HepG2 (cell line): ENCODE measurements around the gene DCAF7. TPM values are rescaled to one million over a fixed set of nuclear protein-coding genes. Genes with fewer than 3 reads are reported as not detected.

Source experiments
- EED ChIP-seq: sonication (generic); formaldehyde crosslinking; IDR thresholded peaks from 2 replicates; pipeline ENCODE4 v1.5.0; 2020; ENCODE audit warnings: mild to moderate bottlenecking, missing genetic modification reagents
- HIVEP1 ChIP-seq: sonication (generic); formaldehyde crosslinking; IDR thresholded peaks from 2 replicates; pipeline ENCODE4 v1.4.0; 2020; ENCODE audit warnings: mild to moderate bottlenecking, missing genetic modification reagents
- HMGXB4 ChIP-seq, 2 experiments: sonication (generic) in 1 of 2; formaldehyde crosslinking in 1 of 2; IDR thresholded peaks; 2 replicates each; pipeline versions ENCODE4 v1.4.0 to v1.6.1; 2018 to 2020; ENCODE audit warnings: missing genetic modification reagents in 2 of 2, borderline replicate concordance in 1 of 2, low read depth in 1 of 2, mild to moderate bottlenecking in 1 of 2, missing biosample characterization in 1 of 2
- HOXA7 ChIP-seq: sonication (generic); formaldehyde crosslinking; IDR thresholded peaks from 2 replicates; pipeline ENCODE4 v1.8.1; 2022; ENCODE audit warnings: mild to moderate bottlenecking, missing genetic modification reagents, moderate library complexity
- JUN ChIP-seq: sonication (generic); formaldehyde crosslinking; IDR thresholded peaks from 2 replicates; pipeline ENCODE4 v1.4.0; 2020; ENCODE audit warnings: mild to moderate bottlenecking, missing genetic modification reagents
- NFE2L2 ChIP-seq: fragments of 150-350 bp; IDR thresholded peaks from 2 replicates; pipeline ENCODE4 v1.6.1; 2014; ENCODE audit warnings: low read length
- PHF5A ChIP-seq: IDR thresholded peaks from one replicate; pipeline ENCODE4 v1.6.1; 2018; ENCODE audit warnings: low read depth, missing genetic modification reagents; ENCODE audit not compliant: unreplicated experiment
- PREB ChIP-seq: sonication (generic); formaldehyde crosslinking; IDR thresholded peaks from 2 replicates; pipeline ENCODE4 v1.4.0; 2020; ENCODE audit warnings: missing genetic modification reagents
- PRMT3 ChIP-seq: sonication (generic); formaldehyde crosslinking; IDR thresholded peaks from 2 replicates; pipeline ENCODE4 v1.8.1; 2022; ENCODE audit warnings: low read depth, mild to moderate bottlenecking, moderate library complexity, missing genetic modification reagents, borderline replicate concordance
- RFXANK ChIP-seq: IDR thresholded peaks from 2 replicates; pipeline ENCODE4 v1.6.1; 2016
- TCF7L2 ChIP-seq: IDR thresholded peaks from 2 replicates; pipeline ENCODE4 v1.6.1; 2011; ENCODE audit warnings: mild to moderate bottlenecking, low read depth, low read length, moderate library complexity
- ZNF331 ChIP-seq: sonication (generic); formaldehyde crosslinking; IDR thresholded peaks from 2 replicates; pipeline ENCODE4 v1.4.0; 2020; ENCODE audit warnings: missing genetic modification reagents
- ZNF768 ChIP-seq: sonication (generic); formaldehyde crosslinking; IDR thresholded peaks from 2 replicates; pipeline ENCODE4 v1.4.0; 2020; ENCODE audit warnings: missing genetic modification reagents
- ZNF772 ChIP-seq: sonication (generic); formaldehyde crosslinking; IDR thresholded peaks from 2 replicates; pipeline ENCODE4 v1.5.0; 2020; ENCODE audit warnings: mild to moderate bottlenecking, missing genetic modification reagents
- ZNF879 ChIP-seq: sonication (generic); formaldehyde crosslinking; IDR thresholded peaks from 2 replicates; pipeline ENCODE4 v1.8.1; 2023; ENCODE audit warnings: missing genetic modification reagents
- polyA plus RNA-seq, 8 experiments: library from polyadenylated mRNA; depleted of rRNA in 3 of 8; stranded (reverse) in 7 of 8; unstranded in 1 of 8; fragments of >200 nt; fragmentation: Illumina TruSeq in 4 of 8; extraction: Trizol in 4 of 8; gene quantifications; 2 replicates each; pipeline versions ENCODE4 v1.2.1 to v1.2.3, GENCODE V29; 2011 to 2016; ENCODE audit warnings: low read depth in 4 of 8, missing spikeins in 1 of 8, mixed read lengths in 1 of 8; ENCODE audit not compliant: insufficient read depth in 1 of 8
- total RNA-seq, 5 experiments: library from RNA; depleted of rRNA; stranded (reverse); fragments of >200 nt; fragmentation: Illumina TruSeq; extraction: Trizol; gene quantifications; 2 replicates each; pipeline ENCODE4 v1.2.3, GENCODE V29; 2016; ENCODE audit warnings: low read depth in 1 of 5
- TF ChIP-seq, protein P1 (sequence below): sonication (generic); formaldehyde crosslinking; conservative IDR thresholded peaks from 2 replicates; pipeline ENCODE4 v1.8.0; 2022; ENCODE audit warnings: low read depth, missing genetic modification reagents
- TF ChIP-seq, protein P2 (sequence below): sonication (generic); formaldehyde crosslinking; IDR thresholded peaks from 2 replicates; pipeline ENCODE4 v1.9.0; 2021; ENCODE audit warnings: mild to moderate bottlenecking, missing genetic modification reagents

DCAF7 gene
- total and polyA plus RNA-seq, 2 of the 13 experiments (the other 11 are each of a cell fraction or from before 2014, with no cell fraction given): 55.2 to 73.4 TPM

GRCh38 chr17:63600569-63601438 is 50.5 kb downstream of the DCAF7 start, which contains the start of gene TACO1 (continued):
- TF ChIP-seq ZNF772 (CRISPR knock-in tag) (peak; percentile 97), HIVEP1 (peak; percentile 82), TCF7L2 (no peak), ZNF331 (peak; percentile 99), RFXANK (CRISPR knock-in tag) (peak; percentile 76; the same call in 1 of the 2 replicates), JUN (CRISPR knock-in tag) (no peak), NFE2L2 (0 out of 2 replicates have a peak, but pooled peaks have one; percentile 18), ZNF768 (CRISPR knock-in tag) (peak; percentile 89), PRMT3 (CRISPR knock-in tag) (no peak; the same call in 1 of the 2 replicates), HOXA7 (CRISPR knock-in tag) (no peak), EED (CRISPR knock-in tag) (peak; percentile 62; the same call in 1 of the 2 replicates), HMGXB4 (CRISPR knock-in tag; IDR thresholded peaks at IDR 0.05; ENCODE audit: borderline replicate concordance in 1 of 2, low read depth in 1 of 2) (peak; percentile 97 to 98), ZNF879 (CRISPR knock-in tag) (peak; percentile 90; the same call in 1 of the 2 replicates), PHF5A (CRISPR knock-in tag) (peak; percentile 94), PREB (peak; percentile 24; the same call in 1 of the 2 replicates)
- TF ChIP-seq, protein P1, sequence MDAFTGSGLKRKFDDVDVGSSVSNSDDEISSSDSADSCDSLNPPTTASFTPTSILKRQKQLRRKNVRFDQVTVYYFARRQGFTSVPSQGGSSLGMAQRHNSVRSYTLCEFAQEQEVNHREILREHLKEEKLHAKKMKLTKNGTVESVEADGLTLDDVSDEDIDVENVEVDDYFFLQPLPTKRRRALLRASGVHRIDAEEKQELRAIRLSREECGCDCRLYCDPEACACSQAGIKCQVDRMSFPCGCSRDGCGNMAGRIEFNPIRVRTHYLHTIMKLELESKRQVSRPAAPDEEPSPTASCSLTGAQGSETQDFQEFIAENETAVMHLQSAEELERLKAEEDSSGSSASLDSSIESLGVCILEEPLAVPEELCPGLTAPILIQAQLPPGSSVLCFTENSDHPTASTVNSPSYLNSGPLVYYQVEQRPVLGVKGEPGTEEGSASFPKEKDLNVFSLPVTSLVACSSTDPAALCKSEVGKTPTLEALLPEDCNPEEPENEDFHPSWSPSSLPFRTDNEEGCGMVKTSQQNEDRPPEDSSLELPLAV: no peak
- TF ChIP-seq, protein P2, sequence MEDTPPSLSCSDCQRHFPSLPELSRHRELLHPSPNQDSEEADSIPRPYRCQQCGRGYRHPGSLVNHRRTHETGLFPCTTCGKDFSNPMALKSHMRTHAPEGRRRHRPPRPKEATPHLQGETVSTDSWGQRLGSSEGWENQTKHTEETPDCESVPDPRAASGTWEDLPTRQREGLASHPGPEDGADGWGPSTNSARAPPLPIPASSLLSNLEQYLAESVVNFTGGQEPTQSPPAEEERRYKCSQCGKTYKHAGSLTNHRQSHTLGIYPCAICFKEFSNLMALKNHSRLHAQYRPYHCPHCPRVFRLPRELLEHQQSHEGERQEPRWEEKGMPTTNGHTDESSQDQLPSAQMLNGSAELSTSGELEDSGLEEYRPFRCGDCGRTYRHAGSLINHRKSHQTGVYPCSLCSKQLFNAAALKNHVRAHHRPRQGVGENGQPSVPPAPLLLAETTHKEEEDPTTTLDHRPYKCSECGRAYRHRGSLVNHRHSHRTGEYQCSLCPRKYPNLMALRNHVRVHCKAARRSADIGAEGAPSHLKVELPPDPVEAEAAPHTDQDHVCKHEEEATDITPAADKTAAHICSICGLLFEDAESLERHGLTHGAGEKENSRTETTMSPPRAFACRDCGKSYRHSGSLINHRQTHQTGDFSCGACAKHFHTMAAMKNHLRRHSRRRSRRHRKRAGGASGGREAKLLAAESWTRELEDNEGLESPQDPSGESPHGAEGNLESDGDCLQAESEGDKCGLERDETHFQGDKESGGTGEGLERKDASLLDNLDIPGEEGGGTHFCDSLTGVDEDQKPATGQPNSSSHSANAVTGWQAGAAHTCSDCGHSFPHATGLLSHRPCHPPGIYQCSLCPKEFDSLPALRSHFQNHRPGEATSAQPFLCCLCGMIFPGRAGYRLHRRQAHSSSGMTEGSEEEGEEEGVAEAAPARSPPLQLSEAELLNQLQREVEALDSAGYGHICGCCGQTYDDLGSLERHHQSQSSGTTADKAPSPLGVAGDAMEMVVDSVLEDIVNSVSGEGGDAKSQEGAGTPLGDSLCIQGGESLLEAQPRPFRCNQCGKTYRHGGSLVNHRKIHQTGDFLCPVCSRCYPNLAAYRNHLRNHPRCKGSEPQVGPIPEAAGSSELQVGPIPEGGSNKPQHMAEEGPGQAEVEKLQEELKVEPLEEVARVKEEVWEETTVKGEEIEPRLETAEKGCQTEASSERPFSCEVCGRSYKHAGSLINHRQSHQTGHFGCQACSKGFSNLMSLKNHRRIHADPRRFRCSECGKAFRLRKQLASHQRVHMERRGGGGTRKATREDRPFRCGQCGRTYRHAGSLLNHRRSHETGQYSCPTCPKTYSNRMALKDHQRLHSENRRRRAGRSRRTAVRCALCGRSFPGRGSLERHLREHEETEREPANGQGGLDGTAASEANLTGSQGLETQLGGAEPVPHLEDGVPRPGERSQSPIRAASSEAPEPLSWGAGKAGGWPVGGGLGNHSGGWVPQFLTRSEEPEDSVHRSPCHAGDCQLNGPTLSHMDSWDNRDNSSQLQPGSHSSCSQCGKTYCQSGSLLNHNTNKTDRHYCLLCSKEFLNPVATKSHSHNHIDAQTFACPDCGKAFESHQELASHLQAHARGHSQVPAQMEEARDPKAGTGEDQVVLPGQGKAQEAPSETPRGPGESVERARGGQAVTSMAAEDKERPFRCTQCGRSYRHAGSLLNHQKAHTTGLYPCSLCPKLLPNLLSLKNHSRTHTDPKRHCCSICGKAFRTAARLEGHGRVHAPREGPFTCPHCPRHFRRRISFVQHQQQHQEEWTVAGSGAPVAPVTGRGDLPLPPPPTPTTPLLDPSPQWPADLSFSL (CRISPR knock-in tag): peak; percentile 50; the same call in 1 of the 2 replicates
